AG09319 (cell line): Measurements from ENCODE around the gene SVIL.
A peak's percentile ranks its signal among the peaks of the same experiment; 100 is the strongest.

Experiments
- DNase-seq: peaks from one replicate; pipeline ENCODE4 v3.0.0-alpha.2; 2010; ENCODE audit warnings: low read depth; ENCODE audit errors: extremely low read depth
- TF ChIP-seq, protein P1 (sequence below): IDR thresholded peaks from 2 replicates; pipeline ENCODE4 v1.5.1; 2011; ENCODE audit warnings: low read depth, mild to moderate bottlenecking, inconsistent platforms, low read length, moderate library complexity

The SVIL gene

DNA sequence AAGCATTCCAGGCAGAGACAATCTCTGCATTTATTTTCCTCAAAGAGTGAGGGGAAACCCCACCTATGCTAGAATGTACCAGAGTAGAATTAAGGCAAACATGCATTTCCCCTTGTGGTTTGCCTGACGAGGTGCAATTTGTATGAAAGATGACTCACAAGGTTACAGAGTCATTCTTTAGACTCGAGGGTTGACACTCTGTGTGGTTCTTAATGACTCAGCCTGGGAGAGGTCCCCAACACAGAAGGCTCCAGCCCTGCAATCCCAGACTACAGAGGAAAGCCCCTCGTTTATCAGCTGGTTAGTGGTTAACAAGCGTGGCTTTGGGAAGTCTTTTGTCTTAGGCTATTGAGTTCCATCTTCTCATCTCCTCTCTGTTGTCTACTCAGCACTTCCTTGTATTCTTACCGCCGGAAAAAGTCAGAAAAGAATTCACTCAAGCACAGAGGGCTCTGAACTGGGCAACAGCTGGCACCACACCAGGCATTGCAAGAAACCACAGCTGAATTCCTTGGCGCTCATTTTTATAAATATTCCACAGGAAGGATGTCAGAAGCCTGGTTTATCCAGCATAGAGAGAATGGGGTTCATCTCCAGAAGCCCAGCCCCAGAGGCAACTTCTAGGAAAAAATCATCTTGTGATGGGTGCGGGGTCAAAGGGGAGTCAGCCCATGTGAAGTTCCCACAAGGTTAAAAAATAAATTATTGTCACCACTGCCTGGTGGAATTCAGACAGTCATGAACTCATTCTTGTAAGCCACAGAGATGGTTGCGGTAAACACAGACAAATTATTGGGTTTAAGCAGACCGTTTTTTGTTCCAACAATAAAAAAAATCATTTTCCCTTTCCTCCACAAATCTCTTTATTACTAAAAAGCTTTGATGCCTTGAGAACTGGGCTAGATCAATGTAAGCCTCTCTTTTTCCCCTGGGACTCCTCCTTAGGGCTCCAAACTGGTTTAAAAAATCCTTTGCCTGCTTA, 24.5 kb upstream of the SVIL start:
- DNase-seq, result peak; percentile 91
- TF ChIP-seq, protein P1, sequence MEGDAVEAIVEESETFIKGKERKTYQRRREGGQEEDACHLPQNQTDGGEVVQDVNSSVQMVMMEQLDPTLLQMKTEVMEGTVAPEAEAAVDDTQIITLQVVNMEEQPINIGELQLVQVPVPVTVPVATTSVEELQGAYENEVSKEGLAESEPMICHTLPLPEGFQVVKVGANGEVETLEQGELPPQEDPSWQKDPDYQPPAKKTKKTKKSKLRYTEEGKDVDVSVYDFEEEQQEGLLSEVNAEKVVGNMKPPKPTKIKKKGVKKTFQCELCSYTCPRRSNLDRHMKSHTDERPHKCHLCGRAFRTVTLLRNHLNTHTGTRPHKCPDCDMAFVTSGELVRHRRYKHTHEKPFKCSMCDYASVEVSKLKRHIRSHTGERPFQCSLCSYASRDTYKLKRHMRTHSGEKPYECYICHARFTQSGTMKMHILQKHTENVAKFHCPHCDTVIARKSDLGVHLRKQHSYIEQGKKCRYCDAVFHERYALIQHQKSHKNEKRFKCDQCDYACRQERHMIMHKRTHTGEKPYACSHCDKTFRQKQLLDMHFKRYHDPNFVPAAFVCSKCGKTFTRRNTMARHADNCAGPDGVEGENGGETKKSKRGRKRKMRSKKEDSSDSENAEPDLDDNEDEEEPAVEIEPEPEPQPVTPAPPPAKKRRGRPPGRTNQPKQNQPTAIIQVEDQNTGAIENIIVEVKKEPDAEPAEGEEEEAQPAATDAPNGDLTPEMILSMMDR, result peak; percentile 24; the same call in 1 of the 2 replicates

DNA sequence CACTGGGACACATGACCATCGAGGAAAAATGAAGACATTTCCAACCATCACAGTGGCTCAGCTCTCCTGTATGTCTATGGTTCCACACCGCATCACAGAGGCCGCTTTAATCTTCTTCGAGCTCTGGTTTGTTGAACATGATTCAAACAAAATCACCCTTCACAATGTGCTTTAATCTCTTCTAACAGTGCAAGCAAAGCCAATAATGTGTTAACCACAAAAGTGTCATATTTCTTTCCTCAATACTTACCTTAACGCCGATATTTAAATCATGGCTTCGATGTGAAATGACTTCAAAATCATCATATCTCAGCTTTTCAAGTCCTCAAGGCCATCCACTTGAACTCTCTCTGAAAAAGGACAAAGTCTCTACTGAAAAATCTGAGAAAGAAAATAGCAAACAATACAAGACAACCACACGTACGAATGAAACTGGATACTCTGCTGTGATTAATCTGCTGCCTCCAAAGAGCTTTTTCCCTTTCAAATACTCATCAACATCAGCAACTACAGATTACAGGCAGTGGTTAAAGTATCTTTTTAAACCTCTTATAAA, 23.0 kb upstream of the SVIL start:
- no peak for DNase-seq

DNA sequence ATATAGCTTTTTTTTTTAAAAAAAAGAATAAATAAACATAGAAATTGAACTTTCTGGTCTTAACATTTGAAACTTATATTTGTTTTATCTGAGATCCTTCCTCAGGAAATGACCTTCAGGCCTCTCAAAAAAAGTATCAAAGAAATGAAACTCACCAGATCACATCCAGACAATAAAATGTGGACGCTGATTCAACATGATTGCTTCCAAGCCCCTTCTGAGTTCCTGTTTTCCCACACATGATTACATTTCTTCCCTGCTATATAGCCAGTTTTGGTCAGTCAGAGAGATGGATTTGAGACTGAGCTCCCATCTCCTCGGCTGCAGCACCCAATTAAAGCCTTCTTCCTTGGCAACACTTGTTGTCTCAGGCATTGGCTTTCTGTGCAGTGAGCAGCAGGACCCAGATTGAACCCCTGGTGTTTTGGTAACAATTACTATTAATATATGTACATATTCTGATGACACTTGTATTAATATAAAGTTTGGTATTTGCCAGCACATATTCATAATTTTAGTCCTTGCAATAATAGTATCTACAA, 21.8 kb upstream of the SVIL start:
- no peak for DNase-seq
- TF ChIP-seq, protein P1, result no peak

More for the DNA sequence above, 23.0 kb upstream of the SVIL start:
- TF ChIP-seq, protein P1, result no peak

DNA sequence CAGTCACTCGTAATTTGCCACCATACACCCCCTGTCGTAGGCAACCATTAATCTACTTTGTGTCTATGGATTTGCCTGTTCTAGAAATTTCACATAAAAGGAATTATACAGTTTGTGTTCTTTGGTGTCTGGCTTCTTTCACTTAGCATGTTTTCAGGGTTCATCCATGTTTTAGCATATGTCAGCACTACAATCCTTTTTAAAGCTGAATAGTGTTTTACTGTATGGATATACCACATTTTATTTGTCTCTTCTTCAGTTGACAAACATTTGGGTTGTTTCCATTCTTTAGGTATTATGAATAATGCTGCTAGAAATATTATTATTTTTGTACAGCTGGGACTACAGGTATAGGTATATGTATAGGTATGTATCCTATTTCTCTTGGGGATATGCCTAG, 17.4 kb upstream of the SVIL start:
- no peak for DNase-seq
- TF ChIP-seq, protein P1, result no peak

DNA sequence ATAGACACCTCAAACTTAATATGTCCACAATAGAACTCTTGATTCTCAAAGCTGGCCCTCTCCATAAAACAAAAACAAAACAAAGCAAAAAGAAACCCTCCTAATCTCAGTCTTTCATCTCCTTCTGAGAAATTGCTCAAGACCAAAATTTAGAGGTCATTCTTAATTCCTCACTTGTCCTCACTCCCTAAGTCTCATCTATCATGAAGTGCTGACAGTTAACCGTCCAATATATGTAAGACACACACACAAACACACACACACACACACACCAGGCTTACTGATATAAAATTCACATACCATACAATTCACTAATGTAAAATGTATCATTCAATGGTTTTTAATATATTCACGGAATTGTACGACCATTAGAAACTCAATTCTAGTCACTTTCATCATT, 17.0 kb upstream of the SVIL start:
- TF ChIP-seq, protein P1, result no peak
- DNase-seq, result no peak

DNA sequence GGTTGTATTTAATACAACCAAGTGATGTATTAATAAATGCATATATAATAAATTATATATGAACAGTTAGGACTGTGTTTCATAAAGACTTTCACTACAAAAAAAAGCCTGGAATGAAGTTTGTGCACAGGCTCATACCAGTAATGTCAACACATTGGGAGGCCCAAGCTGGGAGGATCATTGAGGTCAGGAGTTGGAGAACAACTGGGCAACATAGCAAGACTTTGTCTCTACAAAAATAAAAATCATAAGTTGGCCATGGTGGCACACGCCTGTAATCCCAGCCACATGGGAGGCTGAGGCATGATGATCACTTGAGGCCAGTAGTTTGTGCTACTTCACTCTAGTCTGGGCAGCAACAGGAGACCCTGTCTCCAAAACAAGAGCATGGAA, 15.8 kb upstream of the SVIL start:
- no peak for DNase-seq
- TF ChIP-seq, protein P1, result no peak
